DND-41 (cell line): ENCODE measurements around the gene C3orf85.

Source experiments
- ATAC-seq: fragments of 200-7000 bp; cut with Tn5 transposase; 3 replicates; pipeline ENCODE4 v1.9.1; 2021; ENCODE audit warnings: low read depth; ENCODE audit not compliant: insufficient read depth
- DNase-seq: peaks from one replicate; pipeline ENCODE4 v3.0.0-alpha.2; 2020
- H2AFZ ChIP-seq: 2 replicates; pipeline ENCODE4 v1.6.0; 2012; ENCODE audit warnings: low read depth, low read length
- H3K27ac ChIP-seq: 2 replicates; pipeline ENCODE4 v1.5.1; 2012; ENCODE audit warnings: low read length, inconsistent platforms
- H3K27me3 ChIP-seq: fragments of 200-600 bp; sonication (generic); 2 replicates; pipeline ENCODE4 v1.6.0; 2012; ENCODE audit warnings: low read length, mild to moderate bottlenecking, inconsistent platforms; ENCODE audit not compliant: insufficient read depth, poor library complexity
- H3K36me3 ChIP-seq: 2 replicates; pipeline ENCODE4 v1.5.1; 2012; ENCODE audit warnings: low read length, inconsistent platforms; ENCODE audit not compliant: insufficient read depth
- H3K4me1 ChIP-seq: 2 replicates; pipeline ENCODE4 v1.5.1; 2012; ENCODE audit warnings: mild to moderate bottlenecking, low read length; ENCODE audit not compliant: insufficient read depth
- H3K4me2 ChIP-seq: 2 replicates; pipeline ENCODE4 v1.6.0; 2012; ENCODE audit warnings: mild to moderate bottlenecking, moderate library complexity, low read length, inconsistent platforms; ENCODE audit not compliant: insufficient read depth
- H3K4me3 ChIP-seq, 2 experiments: fragments of 200-600 bp in 1 of 2; shearing (Covaris generic) in 1 of 2; 2 replicates each; pipeline ENCODE4 v1.5.1; 2012 to 2016; ENCODE audit warnings: inconsistent platforms in 2 of 2, low read length in 2 of 2, mild to moderate bottlenecking in 2 of 2, low read depth in 1 of 2, moderate library complexity in 1 of 2
- H3K79me2 ChIP-seq: 2 replicates; pipeline ENCODE4 v1.6.0; 2012; ENCODE audit warnings: low read length, inconsistent platforms; ENCODE audit not compliant: insufficient read depth
- H3K9ac ChIP-seq: 2 replicates; pipeline ENCODE4 v1.6.0; 2012; ENCODE audit warnings: low read depth, mild to moderate bottlenecking, inconsistent platforms, low read length, moderate library complexity
- H3K9me3 ChIP-seq: 2 replicates; pipeline ENCODE4 v1.5.1; 2012; ENCODE audit warnings: low read length, moderate library complexity, mild to moderate bottlenecking, inconsistent platforms; ENCODE audit not compliant: insufficient read depth, severe bottlenecking
- H4K20me1 ChIP-seq: 2 replicates; pipeline ENCODE4 v1.6.0; 2012; ENCODE audit warnings: low read length; ENCODE audit not compliant: insufficient read depth
- EZH2 ChIP-seq: IDR thresholded peaks from 3 replicates; pipeline ENCODE4 v1.6.1; 2012; ENCODE audit warnings: borderline replicate concordance, low read depth, mild to moderate bottlenecking, moderate library complexity, low read length, inconsistent platforms; ENCODE audit not compliant: severe bottlenecking
- TF ChIP-seq, protein P1 (sequence below): IDR thresholded peaks from 2 replicates; pipeline ENCODE4 v1.5.1; 2012; ENCODE audit warnings: borderline replicate concordance, low read length, moderate library complexity, mild to moderate bottlenecking; ENCODE audit not compliant: poor library complexity, severe bottlenecking; ENCODE audit errors: extremely low read depth

The C3orf85 gene

DNA sequence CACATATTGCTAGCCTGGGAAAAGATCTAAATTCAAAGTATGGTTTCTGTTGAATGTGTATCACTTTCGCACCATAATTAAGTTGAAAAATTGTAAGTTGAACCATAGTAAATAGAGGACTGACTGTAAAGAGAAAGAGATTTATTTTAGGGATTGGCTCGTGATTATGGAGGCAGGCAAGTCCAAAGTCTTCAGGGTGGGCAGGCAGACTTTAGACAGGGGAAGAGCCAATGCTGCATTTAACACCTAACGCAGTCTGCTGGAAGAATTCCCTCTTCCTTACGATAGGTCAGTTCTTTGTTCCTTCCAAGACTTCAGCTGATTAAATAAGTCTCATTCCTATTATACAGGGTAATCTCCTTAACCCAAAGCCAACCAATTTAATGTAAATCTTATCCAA is 15.8 kb downstream of the C3orf85 start:
- Histone ChIP-seq H3K9ac (no peak overlapping the region), H3K4me3 (no peak overlapping the region), H2AFZ (no peak overlapping the region), H3K27ac (no peak overlapping the region), H3K4me1 (no peaks in the 10 kb centered on the region), H3K4me2 (no peak overlapping the region), H3K9me3 (no peaks in the 10 kb centered on the region), H3K27me3 (no peaks in the 10 kb centered on the region), H3K79me2 (no peaks in the 10 kb centered on the region), H4K20me1 (no peaks in the 10 kb centered on the region), H3K36me3 (no peaks in the 10 kb centered on the region)
- ATAC-seq: no peak
- no peak for DNase-seq
- TF ChIP-seq EZH2: no peak
- TF ChIP-seq, protein P1, sequence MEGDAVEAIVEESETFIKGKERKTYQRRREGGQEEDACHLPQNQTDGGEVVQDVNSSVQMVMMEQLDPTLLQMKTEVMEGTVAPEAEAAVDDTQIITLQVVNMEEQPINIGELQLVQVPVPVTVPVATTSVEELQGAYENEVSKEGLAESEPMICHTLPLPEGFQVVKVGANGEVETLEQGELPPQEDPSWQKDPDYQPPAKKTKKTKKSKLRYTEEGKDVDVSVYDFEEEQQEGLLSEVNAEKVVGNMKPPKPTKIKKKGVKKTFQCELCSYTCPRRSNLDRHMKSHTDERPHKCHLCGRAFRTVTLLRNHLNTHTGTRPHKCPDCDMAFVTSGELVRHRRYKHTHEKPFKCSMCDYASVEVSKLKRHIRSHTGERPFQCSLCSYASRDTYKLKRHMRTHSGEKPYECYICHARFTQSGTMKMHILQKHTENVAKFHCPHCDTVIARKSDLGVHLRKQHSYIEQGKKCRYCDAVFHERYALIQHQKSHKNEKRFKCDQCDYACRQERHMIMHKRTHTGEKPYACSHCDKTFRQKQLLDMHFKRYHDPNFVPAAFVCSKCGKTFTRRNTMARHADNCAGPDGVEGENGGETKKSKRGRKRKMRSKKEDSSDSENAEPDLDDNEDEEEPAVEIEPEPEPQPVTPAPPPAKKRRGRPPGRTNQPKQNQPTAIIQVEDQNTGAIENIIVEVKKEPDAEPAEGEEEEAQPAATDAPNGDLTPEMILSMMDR: no peak

- H3K9me3 ChIP-seq: no peaks in the 10 kb centered on the region
- H3K27me3 ChIP-seq: no peaks in the 10 kb centered on the region
- H3K4me1 ChIP-seq: no peaks in the 10 kb centered on the region
- DNase-seq (no peak), ATAC-seq (no peak)
- no peak overlapping the region for H3K4me2 ChIP-seq
- TF ChIP-seq EZH2: no peak
- TF ChIP-seq, protein P1: no peak
- H4K20me1 ChIP-seq: no peaks in the 10 kb centered on the region
- H3K36me3 ChIP-seq: no peaks in the 10 kb centered on the region
- no peak overlapping the region for H3K4me3 ChIP-seq
- H2AFZ ChIP-seq: no peak overlapping the region
- H3K79me2 ChIP-seq: no peaks in the 10 kb centered on the region
- H3K9ac ChIP-seq: no peak overlapping the region
- no peak overlapping the region for H3K27ac ChIP-seq
Measured at GRCh38 chr3:109154979-109155378, 18.5 kb downstream of the C3orf85 start.

DNA sequence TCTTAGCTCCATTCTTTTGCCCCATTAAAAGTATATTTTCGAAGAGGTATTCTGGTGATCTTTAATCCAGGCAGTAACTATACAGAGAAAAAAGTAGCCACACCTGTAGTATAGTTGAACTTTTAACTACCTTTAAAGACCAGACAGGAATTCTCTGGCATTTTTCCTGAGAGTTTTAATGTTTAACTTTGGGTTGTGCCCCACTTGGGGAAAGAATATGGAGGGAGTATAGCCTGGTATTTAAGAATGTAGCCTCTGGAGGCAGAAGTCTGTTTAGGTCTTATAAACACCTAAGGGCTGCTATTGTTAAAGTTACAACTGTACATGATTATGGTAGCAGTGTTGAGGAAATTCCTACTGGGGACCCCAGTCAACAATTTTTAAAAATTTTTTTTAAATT is 19.3 kb downstream of the C3orf85 start:
- H4K20me1 ChIP-seq: no peaks in the 10 kb centered on the region
- H3K4me1 ChIP-seq: no peaks in the 10 kb centered on the region
- no peaks in the 10 kb centered on the region for H3K27me3 ChIP-seq
- H3K36me3 ChIP-seq: no peaks in the 10 kb centered on the region
- H3K9me3 ChIP-seq: no peaks in the 10 kb centered on the region
- H3K4me2 ChIP-seq: no peak overlapping the region
- ATAC-seq: no peak
- H3K9ac ChIP-seq: no peak overlapping the region
- H3K4me3 ChIP-seq: no peak overlapping the region
- no peak overlapping the region for H2AFZ ChIP-seq
- H3K27ac ChIP-seq: no peak overlapping the region
- no peaks in the 10 kb centered on the region for H3K79me2 ChIP-seq
- no peak for DNase-seq
- TF ChIP-seq EZH2: no peak
- TF ChIP-seq, protein P1: no peak
